Measurements from ENCODE around the gene ASS1.

ASS1 gene

DNA sequence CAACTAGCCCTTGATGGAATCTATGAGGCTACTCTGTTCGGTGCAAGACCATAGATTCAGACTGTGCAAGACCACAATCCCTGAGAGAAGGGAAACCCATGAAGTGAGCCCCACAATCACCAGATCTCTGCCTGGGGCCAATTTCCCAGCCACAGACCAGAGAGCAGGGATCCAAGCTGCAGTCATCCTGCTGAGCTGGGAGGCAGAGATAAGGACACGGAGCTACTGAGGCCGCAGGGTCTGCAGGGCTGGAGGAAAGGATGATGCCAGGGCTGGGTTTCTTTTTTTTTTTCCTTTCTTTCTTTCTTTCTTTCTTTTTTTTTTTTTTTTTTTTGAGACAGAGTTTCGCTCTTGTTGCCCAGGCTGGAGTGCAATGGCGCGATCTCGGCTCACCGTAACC, 86.9 kb downstream of the ASS1 start:
- no peak for DNase-seq (ENCODE audit: low read depth in 2 of 2)

DNA sequence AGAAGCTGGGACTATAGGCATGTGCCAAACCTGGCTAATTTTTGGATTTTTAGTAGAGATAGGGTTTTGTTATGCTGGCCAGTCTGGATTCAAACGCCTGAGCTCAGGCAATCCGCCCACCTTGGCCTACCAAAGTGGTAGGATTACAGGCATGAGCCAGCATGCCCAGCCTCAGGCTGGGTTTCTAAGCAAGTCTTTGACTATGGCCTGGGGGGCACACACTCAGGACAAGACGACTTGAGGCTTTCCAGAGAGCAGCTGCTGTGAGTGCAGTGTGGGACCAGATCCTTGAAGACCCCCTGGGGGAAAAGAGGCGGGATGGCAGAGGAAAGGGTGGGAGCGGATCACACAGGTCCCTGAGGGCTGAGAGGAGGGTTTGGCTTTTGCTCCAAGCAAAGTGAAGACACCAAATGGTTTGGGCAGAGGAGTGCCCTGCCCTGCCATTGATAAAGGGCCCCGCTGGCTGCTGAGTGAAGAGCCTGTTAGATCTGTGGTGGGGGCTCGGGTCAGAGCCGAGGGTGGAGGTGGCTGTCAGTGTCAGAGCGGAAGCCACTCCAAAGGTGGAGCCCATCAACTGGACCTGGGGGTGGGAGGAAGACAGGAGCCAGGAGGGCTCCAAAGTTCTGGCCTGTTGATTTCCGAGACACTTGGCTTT, 87.8 kb downstream of the ASS1 start:
- DNase-seq (ENCODE audit: low read depth in 2 of 2) = no peak

DNA sequence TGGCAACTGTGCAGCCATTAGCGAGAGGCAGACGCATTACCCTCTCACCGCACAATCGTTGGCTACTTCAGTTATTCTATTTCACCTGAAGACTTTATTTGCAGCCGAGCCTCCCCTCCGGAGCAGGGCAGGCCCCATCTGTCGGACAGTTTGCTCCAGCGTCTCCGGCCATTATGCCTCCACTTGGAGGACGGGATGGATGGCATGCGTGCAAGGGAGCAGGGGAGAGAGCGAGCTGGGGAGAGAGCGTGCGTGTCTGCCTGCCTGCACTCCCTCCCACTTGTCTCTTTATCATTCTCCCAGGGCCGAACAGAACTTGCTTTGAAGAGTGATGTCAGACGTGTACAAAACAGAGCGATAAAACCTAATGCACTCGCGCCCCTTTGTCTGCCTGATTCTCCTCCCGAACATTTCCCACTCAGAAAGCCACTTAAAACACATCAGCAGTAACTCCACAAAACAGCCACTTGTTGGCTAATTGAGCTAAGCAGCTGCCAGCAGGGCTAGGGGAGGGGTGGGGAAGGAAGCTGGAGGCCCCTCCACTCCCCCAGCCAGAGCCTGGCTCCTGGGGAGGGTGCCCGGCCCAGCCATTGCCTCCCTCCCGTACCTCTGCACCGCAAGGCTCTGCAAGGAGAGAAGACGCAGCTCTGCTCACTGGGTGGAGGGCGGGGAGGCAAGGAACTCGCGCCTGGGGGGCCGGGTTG, 91.2 kb downstream of the ASS1 start:
- no peak for DNase-seq (ENCODE audit: low read depth in 2 of 2)

DNA sequence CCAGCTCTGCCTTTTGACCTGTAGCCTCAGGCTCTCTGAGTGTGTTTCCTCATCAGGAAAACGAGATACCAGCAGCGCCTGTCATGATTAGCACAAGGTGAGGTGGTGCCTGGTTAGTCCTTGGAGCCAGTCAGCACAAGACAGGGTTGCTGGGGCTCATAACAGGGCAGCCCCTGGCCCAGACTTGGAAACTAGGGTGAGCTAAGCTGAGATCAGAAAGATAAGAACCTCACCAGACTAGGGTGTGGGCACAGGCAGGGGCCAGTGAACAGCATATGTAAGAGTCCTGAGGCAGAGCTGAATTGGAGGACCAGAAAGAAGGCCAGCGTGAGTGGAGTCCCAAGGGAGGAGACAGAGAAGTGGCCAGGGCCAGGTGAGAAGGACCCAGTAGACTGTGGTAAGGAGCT, 91.9 kb downstream of the ASS1 start:
- no peak for DNase-seq (ENCODE audit: low read depth in 2 of 2)

DNA sequence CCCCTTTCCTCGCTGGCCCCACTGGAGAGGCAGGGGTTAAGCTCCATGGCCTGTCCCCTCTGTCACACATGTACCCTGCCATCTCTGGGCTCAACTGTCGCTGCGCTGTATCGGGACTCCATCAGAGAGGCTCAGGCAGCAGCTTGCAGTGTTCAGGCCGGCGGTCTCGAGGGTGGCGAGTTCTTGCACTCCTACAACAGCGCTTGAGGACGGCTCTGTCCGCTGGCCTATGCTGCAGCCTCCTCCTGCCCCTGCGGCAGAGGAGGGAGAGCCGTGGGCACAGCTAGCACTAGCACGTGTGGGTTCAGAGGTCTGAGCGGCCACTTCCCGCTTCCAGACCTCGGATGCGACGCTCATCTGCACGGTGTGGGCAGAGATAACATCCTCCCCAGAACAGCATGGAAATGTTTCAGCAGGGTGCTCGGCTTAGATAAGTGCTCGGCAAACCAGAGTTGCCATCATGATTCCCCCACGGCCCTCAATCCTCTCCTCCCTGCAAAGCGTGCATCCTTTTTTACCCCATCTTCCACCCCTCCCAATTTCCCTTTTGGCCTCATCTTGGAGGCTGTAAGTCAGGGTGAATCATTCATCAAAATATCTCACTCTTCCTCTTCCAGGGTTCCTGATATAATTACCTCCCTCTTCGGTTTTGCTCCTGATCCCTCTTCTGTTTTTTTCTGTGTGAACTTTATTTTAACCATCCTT, 92.7 kb downstream of the ASS1 start:
- DNase-seq (ENCODE audit: low read depth in 2 of 2) = no peak

DNA sequence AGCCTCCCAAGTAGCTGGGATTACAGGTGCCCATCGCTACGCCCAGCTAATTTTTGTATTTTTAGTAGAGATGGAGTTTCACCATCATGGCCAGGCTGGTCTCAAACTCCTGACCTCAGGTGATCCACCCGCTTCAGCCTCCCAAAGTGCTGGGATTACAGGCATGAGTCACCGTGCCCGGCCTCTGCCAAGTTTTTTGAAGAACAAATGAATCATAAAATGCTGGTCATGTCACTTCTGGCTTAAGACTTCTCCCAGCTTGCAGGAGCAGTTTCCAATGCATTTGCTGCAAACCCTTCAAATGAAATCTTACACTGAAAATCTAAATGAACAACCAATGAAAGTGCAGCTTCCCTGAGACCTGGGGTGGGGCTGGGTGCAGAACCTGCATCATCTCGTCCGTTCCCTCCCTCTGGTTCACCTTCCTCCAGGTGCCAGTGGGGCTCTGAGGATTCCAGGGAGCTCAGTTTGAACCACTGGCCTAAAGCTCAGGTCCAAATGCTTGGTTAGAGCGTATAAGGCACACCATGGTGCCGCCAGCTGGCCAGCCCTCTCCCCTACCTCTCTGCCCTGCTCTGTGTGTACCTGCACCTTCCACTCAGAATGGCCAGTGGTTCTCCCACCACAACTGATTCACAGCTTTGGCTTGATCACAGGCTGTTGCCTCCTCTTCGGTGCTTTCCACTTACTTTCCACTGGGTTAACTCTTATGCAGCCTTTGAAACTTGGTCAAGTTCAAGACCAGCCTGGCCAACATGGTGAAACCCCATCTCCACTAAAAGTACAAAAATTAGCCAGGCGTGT, 94.9 kb downstream of the ASS1 start:
- DNase-seq (ENCODE audit: low read depth in 2 of 2) = no peak

DNA sequence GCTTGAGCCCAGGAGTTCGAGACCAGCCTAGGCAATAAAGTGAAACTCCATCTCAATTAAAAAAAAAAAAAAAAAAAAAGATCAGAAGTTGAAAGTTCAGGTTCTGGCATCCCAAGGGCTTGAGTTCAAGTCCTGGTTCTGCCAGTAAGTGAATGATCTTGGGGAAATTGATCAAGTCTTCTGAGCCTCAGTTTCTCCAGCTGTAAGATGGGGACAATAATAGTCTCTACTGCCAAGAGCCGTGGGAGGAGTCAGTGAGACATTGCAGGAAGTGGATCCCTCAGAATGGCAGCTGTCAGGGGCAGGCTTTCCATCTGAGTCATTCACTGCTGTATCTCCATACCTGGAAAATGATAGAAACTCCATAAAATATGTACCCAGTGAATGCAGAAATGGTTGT, 96.8 kb downstream of the ASS1 start:
- DNase-seq (ENCODE audit: low read depth in 2 of 2) = no peak

DNA sequence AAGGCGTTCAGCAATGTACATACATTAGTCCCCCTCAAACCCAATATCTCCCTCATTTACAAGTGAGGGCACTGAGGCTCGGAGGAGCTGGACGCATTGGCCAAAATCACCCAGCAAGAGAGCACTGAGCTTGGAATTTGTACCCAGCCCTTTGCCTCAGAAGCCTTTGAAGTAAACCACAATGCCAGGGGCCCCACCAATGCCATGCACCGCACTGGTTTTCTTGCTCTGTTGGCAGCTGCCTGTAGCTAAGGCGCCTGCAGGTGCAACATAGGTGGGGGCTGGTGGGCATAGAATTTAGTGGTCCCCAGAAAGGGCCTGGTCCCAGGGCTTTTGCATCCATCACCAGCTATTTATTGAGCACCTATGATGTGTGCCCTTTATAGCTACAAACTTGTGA, 97.3 kb downstream of the ASS1 start:
- DNase-seq (ENCODE audit: low read depth in 2 of 2) = no peak

DNA sequence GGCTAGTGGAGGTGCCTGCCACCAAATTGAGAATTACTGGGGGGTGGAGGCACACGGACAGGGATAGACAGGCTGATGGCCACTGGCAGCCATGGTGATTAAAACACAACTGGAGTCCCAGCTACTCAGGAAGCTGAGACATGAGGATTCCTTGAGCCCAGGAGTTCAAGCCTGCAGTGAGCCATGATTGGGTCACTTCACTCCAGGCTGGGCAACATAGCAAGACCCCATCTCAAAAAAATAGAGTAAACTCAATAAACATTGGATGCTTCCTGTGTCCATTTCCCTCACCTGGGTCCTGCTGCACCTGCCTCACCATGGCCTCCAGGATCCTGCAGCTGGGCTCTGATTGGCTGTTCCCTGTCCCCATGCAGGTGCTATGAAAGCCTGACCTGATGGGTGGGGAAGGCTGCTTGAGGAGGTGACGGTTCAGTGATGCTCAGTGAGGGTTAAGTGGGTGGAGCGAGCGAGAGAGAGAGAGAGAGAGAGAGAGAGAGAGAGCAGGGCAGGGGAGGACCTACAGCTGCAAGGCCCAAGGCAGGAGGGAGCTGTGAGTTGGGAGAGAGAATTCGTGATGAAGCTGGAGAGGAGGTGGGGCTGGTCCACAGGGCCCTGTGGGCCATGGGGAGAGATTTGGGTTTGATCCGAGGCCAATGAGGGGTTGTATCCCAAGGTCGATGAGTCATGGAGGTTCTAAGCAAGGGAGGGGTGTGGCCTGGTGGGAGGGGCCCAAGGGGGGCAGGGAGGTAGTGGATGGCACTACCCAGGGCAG, 97.9 kb downstream of the ASS1 start:
- DNase-seq (ENCODE audit: low read depth in 2 of 2) = no peak

DNA sequence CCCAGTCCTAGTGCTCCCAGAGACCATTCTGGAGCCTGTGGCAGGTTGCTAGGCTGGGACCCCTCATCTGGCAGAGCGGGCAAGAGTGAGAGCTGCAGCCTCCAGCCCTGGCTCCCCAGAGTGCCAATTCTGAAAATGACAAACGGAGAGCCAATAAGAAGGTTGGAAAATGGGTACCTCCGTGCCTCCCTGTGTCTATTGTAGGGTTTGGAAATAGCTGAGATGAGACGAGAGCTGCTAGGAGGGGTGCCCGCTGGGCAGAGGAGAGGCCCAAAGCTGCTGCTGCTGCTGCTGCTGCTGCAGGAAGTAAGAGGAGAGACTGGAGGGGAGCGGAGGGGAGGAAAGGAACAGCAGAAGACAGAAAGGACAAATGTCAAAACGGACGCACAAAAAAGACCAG, 98.6 kb downstream of the ASS1 start:
- DNase-seq (ENCODE audit: low read depth in 2 of 2) = no peak

DNA sequence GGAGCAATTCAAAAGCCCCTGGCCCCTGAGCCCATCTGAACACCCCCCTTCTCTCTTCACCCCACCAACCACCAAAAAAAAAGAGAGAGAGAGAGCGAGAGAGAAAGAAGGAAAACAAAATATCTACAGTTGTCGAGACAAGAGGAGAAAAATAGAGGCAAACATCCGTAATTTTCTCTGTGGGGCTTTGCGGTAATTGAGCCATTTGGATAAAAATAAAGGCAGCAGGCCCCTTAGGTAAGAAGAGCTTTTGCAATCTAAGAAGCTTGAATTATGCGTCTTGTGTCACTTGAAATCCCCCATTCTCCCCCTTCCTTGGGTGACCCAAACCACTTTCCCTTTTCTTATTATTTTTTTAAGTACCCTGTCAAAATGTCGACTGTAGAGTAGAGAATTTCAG, 99.1 kb downstream of the ASS1 start:
- no peak for DNase-seq (ENCODE audit: low read depth in 2 of 2)

DNA sequence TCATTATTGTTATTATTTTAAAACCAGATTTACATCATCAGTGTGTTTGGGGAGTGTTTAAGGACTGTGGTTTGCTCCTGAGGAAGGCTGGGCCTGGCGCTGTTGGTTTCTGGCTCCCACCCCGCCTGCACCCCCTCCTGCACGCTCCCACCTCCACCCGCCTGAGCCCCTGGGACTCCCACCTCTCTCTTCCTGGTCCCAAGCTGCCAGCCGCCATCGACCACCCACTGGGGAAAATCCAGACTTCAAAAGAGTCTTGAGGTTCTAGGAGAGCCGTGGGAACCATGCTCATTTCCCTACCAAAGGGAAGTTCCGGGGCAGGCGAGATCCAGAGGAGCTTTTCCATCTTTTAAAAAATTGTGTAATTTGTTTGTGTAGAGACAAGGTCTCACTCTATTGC, 99.6 kb downstream of the ASS1 start:
- no peak for DNase-seq (ENCODE audit: low read depth in 2 of 2)

DNA sequence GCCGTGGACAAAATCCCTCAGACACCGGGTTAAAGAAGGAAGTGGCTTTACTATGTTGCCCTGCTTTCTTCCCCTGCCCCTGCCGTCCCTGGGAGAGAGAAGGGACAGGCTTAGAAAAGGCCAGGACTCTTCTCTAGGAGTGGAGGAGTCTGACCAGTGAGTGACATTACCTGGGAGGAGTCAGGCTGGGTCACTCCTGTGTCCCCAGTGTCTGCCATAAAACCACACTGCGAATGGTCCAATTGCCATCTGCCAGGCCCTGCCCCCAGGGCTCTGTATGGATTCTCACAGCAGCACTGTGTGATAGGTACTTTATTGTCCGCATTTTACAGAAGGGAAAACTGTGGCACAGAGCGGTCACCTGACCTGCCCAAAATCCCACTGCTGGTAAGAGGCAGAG, 103.3 kb downstream of the ASS1 start:
- no peak for DNase-seq (ENCODE audit: low read depth in 2 of 2)

DNA sequence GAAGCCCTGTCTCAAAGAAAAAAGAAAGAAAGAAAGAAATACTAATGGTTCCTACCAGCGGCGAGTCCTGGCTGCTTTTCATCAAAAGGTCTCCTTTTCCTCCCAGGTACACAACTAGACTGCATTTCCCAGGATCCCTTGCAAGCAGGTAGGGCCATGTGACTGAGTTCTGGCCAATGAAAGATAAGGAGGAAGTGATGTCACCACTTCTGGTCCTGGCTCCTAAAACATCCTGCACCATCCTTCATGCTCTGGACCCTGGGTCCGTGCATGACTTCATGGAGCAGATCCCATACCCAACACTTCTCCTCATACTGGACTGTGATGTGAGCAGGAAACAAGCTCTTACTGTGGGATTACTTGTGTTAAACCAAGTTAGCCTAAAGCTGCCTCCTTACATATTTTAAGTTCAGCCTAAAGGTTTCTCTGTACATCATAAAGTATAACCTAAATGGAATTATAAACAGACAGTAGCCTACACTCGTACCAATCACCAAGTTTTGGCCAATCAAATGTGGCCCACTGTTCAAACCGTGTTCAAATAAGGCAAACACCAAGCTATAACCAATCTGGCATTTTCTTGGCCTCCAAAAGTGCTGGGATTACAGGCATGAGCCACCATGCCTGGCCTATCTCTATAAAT, 104.5 kb downstream of the ASS1 start:
- DNase-seq (ENCODE audit: low read depth in 2 of 2) = no peak
